K562 (cell line): ENCODE measurements around the gene LEAP2. TPM values are rescaled to one million over a fixed set of nuclear protein-coding genes. Genes with fewer than 3 reads are reported as not detected.
A peak's percentile ranks its signal among the peaks of the same experiment; 100 is the strongest.

Source experiments
- CHD7 ChIP-seq: fragments of 200-600 bp; sonication (generic); IDR thresholded peaks from one replicate; pipeline ENCODE4 v1.6.1; 2012; ENCODE audit warnings: mild to moderate bottlenecking, low read depth, low read length, inconsistent platforms
- FIP1L1 ChIP-seq: fragments of 200-400 bp; formaldehyde crosslinking; IDR thresholded peaks from 2 replicates; pipeline ENCODE4 v1.6.1; 2018; ENCODE audit warnings: mild to moderate bottlenecking, low read depth, low read length; ENCODE audit not compliant: poor library complexity, severe bottlenecking
- PREB ChIP-seq: sonication (generic); formaldehyde crosslinking; IDR thresholded peaks from 2 replicates; pipeline ENCODE4 v1.8.1; 2023; ENCODE audit warnings: mild to moderate bottlenecking, missing genetic modification reagents
- RAD51 ChIP-seq: fragments of 450-650 bp; IDR thresholded peaks from 2 replicates; pipeline ENCODE4 v1.7.1; 2016; ENCODE audit warnings: low read depth, mild to moderate bottlenecking, borderline replicate concordance
- RNF2 ChIP-seq: sonication (generic); IDR thresholded peaks from 2 replicates; pipeline ENCODE4 v1.6.1; 2016
- ZNF407 ChIP-seq: fragments of 450-650 bp; IDR thresholded peaks from 2 replicates; pipeline ENCODE4 v1.6.1; 2016; ENCODE audit warnings: low read depth
- polyA plus RNA-seq, 8 experiments: library from polyadenylated mRNA; depleted of rRNA in 4 of 8; stranded (reverse) in 5 of 8; unstranded in 3 of 8; fragments of >200 nt; fragmentation: Nextera tagmentation in 2 of 8; fragmentation: Illumina TruSeq in 1 of 8; extraction: Ambion mirVana in 2 of 8; extraction: Trizol in 1 of 8; gene quantifications; 2 replicates each; pipeline versions ENCODE4 v1.2.1 to v1.2.3, GENCODE V29; 2011 to 2014; ENCODE audit warnings: inconsistent platforms in 1 of 8, missing spikeins in 1 of 8
- total RNA-seq, 7 experiments: library from RNA; depleted of rRNA in 6 of 7; stranded (reverse); fragments of >200 nt in 6 of 7; fragmentation: Illumina TruSeq in 2 of 7; extraction: Trizol in 2 of 7; gene quantifications; 2 replicates each; pipeline versions ENCODE4 v1.2.1 to v1.2.3, GENCODE V29; 2011 to 2021; ENCODE audit warnings: low replicate concordance in 1 of 7

Gene LEAP2
- total and polyA plus RNA-seq, 9 of the 15 experiments (the other 6 are each of a cell fraction or from before 2014, with no cell fraction given), result 1.1 to 5.6 (median 2.5) TPM

GRCh38 chr5:132866342-132867045 lies 7.0 kb upstream of the LEAP2 start, which contains the start of the genes GDF9 and UQCRQ (continued):
- no peak for TF ChIP-seq RAD51
- TF ChIP-seq ZNF407, result peak; percentile 61; the same call in 1 of the 2 replicates
- peak; percentile 73; the same call in 1 of the 2 replicates for TF ChIP-seq RNF2
- no peak for TF ChIP-seq PREB (CRISPR knock-in tag)
- TF ChIP-seq CHD7, result no peak
- TF ChIP-seq FIP1L1, result peak; percentile 54
